HCT116 (cell line): ENCODE measurements around the gene ST7. TPM values are rescaled to one million over a fixed set of nuclear protein-coding genes. Genes with fewer than 3 reads are reported as not detected.

Experiments used
- ATAC-seq: fragments of 200-7000 bp; cut with Tn5 transposase; 2 replicates; pipeline ENCODE4 v1.9.1; 2020; ENCODE audit warnings: mild to moderate bottlenecking, moderate library complexity
- BruUV-seq: library from RNA; stranded (reverse); fragments of 400-500 nt; replicated peaks from 2 replicates; lab custom pipeline; 2021; lab: Mats Ljungman, UMichigan
- CTCF ChIA-PET: fragments of 300-600 bp; sonication (Branson Sonifier 250); formaldehyde crosslinking; loops from one replicate; lab custom pipeline; 2021; ENCODE audit warnings: antibody characterized with exemption; lab: Charles Lee
- POLR2A ChIA-PET: fragments of 300-600, 350-600 bp; sonication (Branson Sonifier 250); formaldehyde crosslinking; loops from one replicate; lab custom pipeline; 2021; ENCODE audit warnings: antibody characterized with exemption; lab: Charles Lee
- RAD21 ChIA-PET, 2 experiments: fragments of 300-600 bp; sonication (Branson Sonifier 250); formaldehyde crosslinking; loops; one replicate each; lab custom pipeline; 2023; ENCODE audit warnings: low total read pairs in 2 of 2; ENCODE audit not compliant: uncharacterized antibody in 2 of 2, unreplicated experiment in 2 of 2, low non-redundant PET in 1 of 2; lab: Charles Lee
- DNase-seq: peaks from one replicate; pipeline ENCODE4 v3.0.0-alpha.2; 2010; ENCODE audit warnings: low read depth, low spot score
- H2AFZ ChIP-seq: fragments of 200-600 bp; shearing (Covaris generic), sonication (generic); 2 replicates; pipeline ENCODE4 v1.6.1; 2017; ENCODE audit warnings: low read depth, mixed run types, mixed read lengths, antibody characterized with exemption, low read length; ENCODE audit not compliant: poor library complexity, severe bottlenecking
- H3K27ac ChIP-seq: 2 replicates; pipeline ENCODE4 v1.5.1; 2012; ENCODE audit warnings: low read depth, low read length
- H3K27me3 ChIP-seq: fragments of 200-600 bp; sonication (generic); 2 replicates; pipeline ENCODE4 v1.6.1; 2016; ENCODE audit warnings: mixed run types, low read length, mixed read lengths; ENCODE audit not compliant: insufficient read depth
- H3K36me3 ChIP-seq, 2 experiments: fragments of 200-500 bp in 1 of 2; fragments of 200-600 bp in 1 of 2; sonication (Bioruptor generic) in 1 of 2; sonication (generic) in 1 of 2; 2 replicates each; pipeline versions ENCODE4 v1.5.1 to v1.6.1; 2014 to 2016; ENCODE audit warnings: low read length in 2 of 2, inconsistent platforms in 1 of 2, mixed read lengths in 1 of 2, mixed run types in 1 of 2; ENCODE audit not compliant: insufficient read depth in 2 of 2, control insufficient read depth in 1 of 2
- H3K4me1 ChIP-seq, 2 experiments: fragments of 200-600 bp in 1 of 2; sonication (generic) in 1 of 2; 2 replicates each; pipeline versions ENCODE4 v1.5.1 to v1.6.1; 2012 to 2017; ENCODE audit warnings: low read length in 2 of 2, inconsistent platforms in 1 of 2, mild to moderate bottlenecking in 1 of 2, mixed read lengths in 1 of 2, mixed run types in 1 of 2, moderate library complexity in 1 of 2; ENCODE audit not compliant: insufficient read depth in 2 of 2, control insufficient read depth in 1 of 2
- H3K4me2 ChIP-seq: fragments of 200-600 bp; sonication (generic); 2 replicates; pipeline ENCODE4 v1.6.1; 2017; ENCODE audit warnings: mixed run types, low read length, mixed read lengths
- H3K4me3 ChIP-seq, 2 experiments: fragments of 200-600 bp in 1 of 2; sonication (generic) in 1 of 2; replicated peaks in 1 of 2; 2 replicates each; pipeline ENCODE4 v1.5.1; 2011 to 2016; ENCODE audit warnings: low read length in 2 of 2, control low read depth in 1 of 2, low read depth in 1 of 2, mild to moderate bottlenecking in 1 of 2, mixed read lengths in 1 of 2, mixed run types in 1 of 2
- H3K79me2 ChIP-seq: fragments of 200-600 bp; sonication (generic); 2 replicates; pipeline ENCODE4 v1.6.1; 2017; ENCODE audit warnings: mild to moderate bottlenecking, mixed run types, low read length, moderate library complexity, mixed read lengths; ENCODE audit not compliant: insufficient read depth
- H3K9ac ChIP-seq: fragments of 200-600 bp; sonication (generic); 2 replicates; pipeline ENCODE4 v1.6.1; 2016; ENCODE audit warnings: low read length, mixed read lengths
- H3K9me2 ChIP-seq: fragments of 200-600 bp; sonication (generic), shearing (Covaris generic); 2 replicates; pipeline ENCODE4 v1.6.1; 2017; ENCODE audit warnings: mixed run types, mild to moderate bottlenecking, moderate library complexity; ENCODE audit not compliant: insufficient read depth
- H3K9me3 ChIP-seq, 2 experiments: fragments of 200-500 bp in 1 of 2; fragments of 200-600 bp in 1 of 2; sonication (Bioruptor generic) in 1 of 2; sonication (generic) in 1 of 2; 2 replicates each; pipeline ENCODE4 v1.6.1; 2014 to 2017; ENCODE audit warnings: low read length in 2 of 2, mixed read lengths in 2 of 2, inconsistent platforms in 1 of 2, low read depth in 1 of 2, mild to moderate bottlenecking in 1 of 2, mixed run types in 1 of 2, moderate library complexity in 1 of 2; ENCODE audit not compliant: control insufficient read depth in 1 of 2, insufficient read depth in 1 of 2
- H4K20me1 ChIP-seq: fragments of 200-600 bp; sonication (generic), shearing (Covaris generic); 2 replicates; pipeline ENCODE4 v1.6.1; 2017; ENCODE audit warnings: mixed run types, mild to moderate bottlenecking, moderate library complexity; ENCODE audit not compliant: insufficient read depth
- CBX3 ChIP-seq: IDR thresholded peaks from 2 replicates; pipeline ENCODE4 v1.6.1; 2012; ENCODE audit warnings: low read depth
- CEBPB ChIP-seq: IDR thresholded peaks from 2 replicates; pipeline ENCODE4 v1.6.1; 2012; ENCODE audit warnings: low read depth
- EGR1 ChIP-seq: IDR thresholded peaks from 2 replicates; pipeline ENCODE4 v1.6.1; 2012; ENCODE audit warnings: low read depth
- ELF1 ChIP-seq: IDR thresholded peaks from 2 replicates; pipeline ENCODE4 v1.6.1; 2012; ENCODE audit warnings: low read depth, borderline replicate concordance
- EZH2 ChIP-seq: fragments of 200-600 bp; sonication (generic); IDR thresholded peaks from 2 replicates; pipeline ENCODE4 v1.6.1; 2017; ENCODE audit warnings: antibody characterized with exemption, mixed run types
- EZH2phosphoT487 ChIP-seq: fragments of 200-600 bp; IDR thresholded peaks from 2 replicates; pipeline ENCODE4 v1.6.1; 2018; ENCODE audit warnings: antibody characterized with exemption, borderline replicate concordance
- JUND ChIP-seq: IDR thresholded peaks from 2 replicates; pipeline ENCODE4 v1.6.1; 2012
- POLR2A ChIP-seq: IDR thresholded peaks from 2 replicates; pipeline ENCODE4 v1.7.0; 2011; ENCODE audit warnings: borderline replicate concordance; ENCODE audit not compliant: insufficient read depth, insufficient read length; ENCODE audit errors: extremely low read depth
- POLR2AphosphoS5 ChIP-seq: IDR thresholded peaks from 2 replicates; pipeline ENCODE4 v1.6.1; 2011; ENCODE audit warnings: mild to moderate bottlenecking, low read depth, low read length, moderate library complexity
- RAD21 ChIP-seq: IDR thresholded peaks from 2 replicates; pipeline ENCODE4 v1.6.1; 2012; ENCODE audit warnings: low read depth, mild to moderate bottlenecking
- SIN3A ChIP-seq: IDR thresholded peaks from 2 replicates; pipeline ENCODE4 v1.6.1; 2012; ENCODE audit warnings: low read depth
- SP1 ChIP-seq: IDR thresholded peaks from 2 replicates; pipeline ENCODE4 v1.6.1; 2012; ENCODE audit warnings: low read depth
- SRF ChIP-seq: IDR thresholded peaks from 2 replicates; pipeline ENCODE4 v1.6.1; 2012; ENCODE audit warnings: low read depth
- TCF7L2 ChIP-seq: IDR thresholded peaks from 2 replicates; pipeline ENCODE4 v1.7.0; 2011; ENCODE audit warnings: borderline replicate concordance, inconsistent platforms; ENCODE audit not compliant: insufficient read depth, insufficient read length; ENCODE audit errors: extremely low read depth
- ZFX ChIP-seq: fragments of 450-650 bp; IDR thresholded peaks from 2 replicates; pipeline ENCODE4 v1.6.1; 2017
- ZNF274 ChIP-seq: fragments of 200-500 bp; sonication (Bioruptor generic); IDR thresholded peaks from 2 replicates; pipeline ENCODE4 v1.6.1; 2014; ENCODE audit warnings: mild to moderate bottlenecking, low read depth, low read length, inconsistent platforms
- intact Hi-C: fragments of 100-400 bp; cut with micrococcal nuclease; formaldehyde crosslinking; loops from 2 replicates; pipeline ENCODE4 v1.10.0; 2022
- total RNA-seq: library from RNA; stranded (reverse); gene quantifications from one replicate; pipeline ENCODE4 v1.2.1, GENCODE V29; 2021; ENCODE audit not compliant: unreplicated experiment
- TF ChIP-seq, protein P1 (sequence below): IDR thresholded peaks from 2 replicates; pipeline ENCODE4 v1.6.1; 2011; ENCODE audit warnings: mild to moderate bottlenecking, low read length, moderate library complexity; ENCODE audit not compliant: insufficient replicate concordance; ENCODE audit errors: extremely low read depth
- TF ChIP-seq, protein P2 (sequence below), 3 experiments: fragments of 200-600 bp in 1 of 3; sonication (generic) in 1 of 3; IDR thresholded peaks in 2 of 3; conservative IDR thresholded peaks in 1 of 3; 2 replicates each; pipeline ENCODE4 v1.5.1; 2012 to 2017; ENCODE audit warnings: low read depth in 2 of 3, low read length in 2 of 3, antibody characterized with exemption in 1 of 3, borderline replicate concordance in 1 of 3, control low read depth in 1 of 3, mild to moderate bottlenecking in 1 of 3, mixed read lengths in 1 of 3, mixed run types in 1 of 3, moderate library complexity in 1 of 3; ENCODE audit not compliant: insufficient read depth in 1 of 3
- TF ChIP-seq, protein P3 (sequence below): IDR thresholded peaks from 2 replicates; pipeline ENCODE4 v1.6.1; 2012
- TF ChIP-seq, protein P4 (sequence below): IDR thresholded peaks from 2 replicates; pipeline ENCODE4 v1.6.1; 2012; ENCODE audit warnings: low read depth

ST7 gene
- total RNA-seq, 1 experiment from 2014 or later, result 12.6 TPM

DNA sequence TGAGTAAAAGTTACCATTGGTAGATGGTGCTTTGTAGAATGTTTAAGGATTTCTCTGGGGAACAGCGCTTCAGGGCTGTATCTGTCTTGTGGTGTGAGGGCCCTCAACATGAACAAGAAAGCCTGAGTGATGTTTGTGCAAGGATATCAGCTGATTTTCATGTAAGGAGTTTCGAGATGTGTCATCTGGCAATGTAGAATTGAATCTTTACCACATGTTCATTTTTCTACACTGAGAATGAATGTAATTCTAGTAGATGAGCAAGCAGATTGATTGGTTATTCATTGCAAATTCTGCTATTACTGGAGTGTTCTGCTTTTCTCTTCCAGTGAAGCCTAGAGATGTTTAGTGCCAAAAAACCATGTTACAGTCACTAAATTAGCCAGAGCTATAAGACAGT, 87.7 kb downstream of the ST7 start (continued):
- TF ChIP-seq, protein P1, sequence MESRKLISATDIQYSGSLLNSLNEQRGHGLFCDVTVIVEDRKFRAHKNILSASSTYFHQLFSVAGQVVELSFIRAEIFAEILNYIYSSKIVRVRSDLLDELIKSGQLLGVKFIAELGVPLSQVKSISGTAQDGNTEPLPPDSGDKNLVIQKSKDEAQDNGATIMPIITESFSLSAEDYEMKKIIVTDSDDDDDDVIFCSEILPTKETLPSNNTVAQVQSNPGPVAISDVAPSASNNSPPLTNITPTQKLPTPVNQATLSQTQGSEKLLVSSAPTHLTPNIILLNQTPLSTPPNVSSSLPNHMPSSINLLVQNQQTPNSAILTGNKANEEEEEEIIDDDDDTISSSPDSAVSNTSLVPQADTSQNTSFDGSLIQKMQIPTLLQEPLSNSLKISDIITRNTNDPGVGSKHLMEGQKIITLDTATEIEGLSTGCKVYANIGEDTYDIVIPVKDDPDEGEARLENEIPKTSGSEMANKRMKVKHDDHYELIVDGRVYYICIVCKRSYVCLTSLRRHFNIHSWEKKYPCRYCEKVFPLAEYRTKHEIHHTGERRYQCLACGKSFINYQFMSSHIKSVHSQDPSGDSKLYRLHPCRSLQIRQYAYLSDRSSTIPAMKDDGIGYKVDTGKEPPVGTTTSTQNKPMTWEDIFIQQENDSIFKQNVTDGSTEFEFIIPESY, result no peak
- no peak for TF ChIP-seq EGR1
- TF ChIP-seq ZNF274, result no peak
- no peak for TF ChIP-seq POLR2AphosphoS5
- TF ChIP-seq POLR2A, result no peak
- TF ChIP-seq SIN3A, result no peak
- TF ChIP-seq ZFX, result no peak
- no peak for TF ChIP-seq JUND
- TF ChIP-seq EZH2, result no peak
- TF ChIP-seq, all 23 proteins: peak for 0

DNA sequence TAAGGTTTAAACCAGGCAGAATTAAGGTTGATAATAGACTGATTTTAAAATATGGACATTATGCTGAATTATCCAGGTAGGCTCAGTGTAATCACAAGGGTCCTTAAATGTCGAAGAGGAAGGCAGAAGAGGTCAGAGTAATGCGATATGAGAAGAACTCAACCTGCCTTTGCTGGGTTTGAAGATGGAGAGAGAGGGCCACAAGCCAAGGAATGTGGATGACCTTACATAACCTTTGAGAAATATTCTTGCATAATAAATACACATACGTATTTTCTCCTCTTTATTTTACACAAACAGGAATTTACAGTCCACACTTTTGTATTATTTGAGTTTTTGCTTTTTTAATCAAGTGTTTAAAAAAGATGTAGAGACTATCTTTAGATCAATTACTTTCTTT, 88.5 kb downstream of the ST7 start:
- CTCF ChIA-PET, result no interaction called here
- Histone ChIP-seq H3K79me2 (no peaks in the 10 kb centered on the region), H3K9me2 (no peaks in the 10 kb centered on the region; the same call in 1 of the 2 replicates), H3K9me3 (no peaks in the 10 kb centered on the region), H3K4me3 (no peak overlapping the region), H3K4me2 (no peak overlapping the region)
- intact Hi-C loops, result no loop called here
- no TSS peak for BruUV-seq
- RAD21 ChIA-PET, result no interaction called here
- TF ChIP-seq EGR1 (no peak), CBX3 (no peak), SIN3A (no peak), POLR2AphosphoS5 (no peak), POLR2A (no peak), RAD21 (no peak), SRF (no peak), EZH2phosphoT487 (no peak), ZNF274 (no peak), CEBPB (no peak), SP1 (no peak), ZFX (no peak), ELF1 (no peak), JUND (no peak), TCF7L2 (no peak)
- TF ChIP-seq, protein P2, sequence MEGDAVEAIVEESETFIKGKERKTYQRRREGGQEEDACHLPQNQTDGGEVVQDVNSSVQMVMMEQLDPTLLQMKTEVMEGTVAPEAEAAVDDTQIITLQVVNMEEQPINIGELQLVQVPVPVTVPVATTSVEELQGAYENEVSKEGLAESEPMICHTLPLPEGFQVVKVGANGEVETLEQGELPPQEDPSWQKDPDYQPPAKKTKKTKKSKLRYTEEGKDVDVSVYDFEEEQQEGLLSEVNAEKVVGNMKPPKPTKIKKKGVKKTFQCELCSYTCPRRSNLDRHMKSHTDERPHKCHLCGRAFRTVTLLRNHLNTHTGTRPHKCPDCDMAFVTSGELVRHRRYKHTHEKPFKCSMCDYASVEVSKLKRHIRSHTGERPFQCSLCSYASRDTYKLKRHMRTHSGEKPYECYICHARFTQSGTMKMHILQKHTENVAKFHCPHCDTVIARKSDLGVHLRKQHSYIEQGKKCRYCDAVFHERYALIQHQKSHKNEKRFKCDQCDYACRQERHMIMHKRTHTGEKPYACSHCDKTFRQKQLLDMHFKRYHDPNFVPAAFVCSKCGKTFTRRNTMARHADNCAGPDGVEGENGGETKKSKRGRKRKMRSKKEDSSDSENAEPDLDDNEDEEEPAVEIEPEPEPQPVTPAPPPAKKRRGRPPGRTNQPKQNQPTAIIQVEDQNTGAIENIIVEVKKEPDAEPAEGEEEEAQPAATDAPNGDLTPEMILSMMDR (IDR thresholded peaks at IDR 0.05 in 2 of 3, conservative IDR thresholded peaks at IDR 0.05 in 1 of 3; ENCODE audit: borderline replicate concordance in 1 of 3, insufficient read depth in 1 of 3, low read depth in 2 of 3, low read length in 2 of 3), result no peak
- TF ChIP-seq, protein P3, sequence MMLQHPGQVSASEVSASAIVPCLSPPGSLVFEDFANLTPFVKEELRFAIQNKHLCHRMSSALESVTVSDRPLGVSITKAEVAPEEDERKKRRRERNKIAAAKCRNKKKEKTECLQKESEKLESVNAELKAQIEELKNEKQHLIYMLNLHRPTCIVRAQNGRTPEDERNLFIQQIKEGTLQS, result no peak
- TF ChIP-seq, protein P4, sequence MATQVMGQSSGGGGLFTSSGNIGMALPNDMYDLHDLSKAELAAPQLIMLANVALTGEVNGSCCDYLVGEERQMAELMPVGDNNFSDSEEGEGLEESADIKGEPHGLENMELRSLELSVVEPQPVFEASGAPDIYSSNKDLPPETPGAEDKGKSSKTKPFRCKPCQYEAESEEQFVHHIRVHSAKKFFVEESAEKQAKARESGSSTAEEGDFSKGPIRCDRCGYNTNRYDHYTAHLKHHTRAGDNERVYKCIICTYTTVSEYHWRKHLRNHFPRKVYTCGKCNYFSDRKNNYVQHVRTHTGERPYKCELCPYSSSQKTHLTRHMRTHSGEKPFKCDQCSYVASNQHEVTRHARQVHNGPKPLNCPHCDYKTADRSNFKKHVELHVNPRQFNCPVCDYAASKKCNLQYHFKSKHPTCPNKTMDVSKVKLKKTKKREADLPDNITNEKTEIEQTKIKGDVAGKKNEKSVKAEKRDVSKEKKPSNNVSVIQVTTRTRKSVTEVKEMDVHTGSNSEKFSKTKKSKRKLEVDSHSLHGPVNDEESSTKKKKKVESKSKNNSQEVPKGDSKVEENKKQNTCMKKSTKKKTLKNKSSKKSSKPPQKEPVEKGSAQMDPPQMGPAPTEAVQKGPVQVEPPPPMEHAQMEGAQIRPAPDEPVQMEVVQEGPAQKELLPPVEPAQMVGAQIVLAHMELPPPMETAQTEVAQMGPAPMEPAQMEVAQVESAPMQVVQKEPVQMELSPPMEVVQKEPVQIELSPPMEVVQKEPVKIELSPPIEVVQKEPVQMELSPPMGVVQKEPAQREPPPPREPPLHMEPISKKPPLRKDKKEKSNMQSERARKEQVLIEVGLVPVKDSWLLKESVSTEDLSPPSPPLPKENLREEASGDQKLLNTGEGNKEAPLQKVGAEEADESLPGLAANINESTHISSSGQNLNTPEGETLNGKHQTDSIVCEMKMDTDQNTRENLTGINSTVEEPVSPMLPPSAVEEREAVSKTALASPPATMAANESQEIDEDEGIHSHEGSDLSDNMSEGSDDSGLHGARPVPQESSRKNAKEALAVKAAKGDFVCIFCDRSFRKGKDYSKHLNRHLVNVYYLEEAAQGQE, result no peak
- TF ChIP-seq, all 23 proteins: peak for 0
- no peaks in the 10 kb centered on the region for H3K36me3 ChIP-seq
- H4K20me1 ChIP-seq, result no peaks in the 10 kb centered on the region
- ATAC-seq (no peak), DNase-seq (no peak)
- no peak overlapping the region for H3K9ac ChIP-seq
- H3K27ac ChIP-seq, result no peak overlapping the region
- POLR2A ChIA-PET, result no interaction called here
- H3K4me1 ChIP-seq, result no peaks in the 10 kb centered on the region
- no peaks in the 10 kb centered on the region for H3K27me3 ChIP-seq
- no peak overlapping the region for H2AFZ ChIP-seq
